ENCODE measurements around the gene HSD11B1L.

DNA sequence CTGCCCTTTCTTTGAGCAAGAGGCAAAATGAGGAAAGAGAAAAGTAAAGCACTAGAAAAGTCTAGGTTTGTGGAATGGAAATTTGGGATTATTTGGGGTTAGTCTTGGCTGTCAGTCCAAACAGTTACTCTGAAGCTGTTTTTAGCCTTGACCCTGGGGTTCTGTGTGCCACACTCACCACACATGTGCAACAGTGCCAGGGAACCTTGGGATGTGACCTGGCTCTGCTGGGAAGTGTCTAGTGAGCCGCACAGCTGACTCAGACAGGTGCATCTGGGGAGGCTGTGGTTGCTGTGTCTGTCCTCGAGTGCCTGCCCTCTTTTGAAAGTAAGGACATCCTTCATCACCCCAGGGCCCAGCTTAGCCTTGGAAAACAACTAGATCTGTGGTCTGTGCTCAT lies 16.3 kb upstream of the HSD11B1L start:
- no peak for TF ChIP-seq POLR2A (IDR thresholded peaks at IDR 0.05; ENCODE audit: low read depth, low read length)
- no peak for TF ChIP-seq POLR2AphosphoS5 (IDR thresholded peaks at IDR 0.05; ENCODE audit: low read depth, low read length)
- TF ChIP-seq TAF1 (IDR thresholded peaks at IDR 0.05; ENCODE audit: borderline replicate concordance, low read depth, low read length), result no peak
